ENCODE data around the gene PCNX3.

PCNX3 gene

GRCh38 chr11:65685981-65686380 is 70.4 kb downstream of the PCNX3 start:
- no peak for DNase-seq (ENCODE audit: low spot score)
- in situ Hi-C loops (cut with MboI; ENCODE audit: low sequenced_read_pairs, unreplicated experiment), result no loop called here
- no peak for TF ChIP-seq CTCF (IDR thresholded peaks at IDR 0.05; ENCODE audit: borderline replicate concordance, control extremely low read depth, extremely low read depth, insufficient read depth, missing control alignments)
